ENCODE measurements around the gene KISS1R.

- no peak for TF ChIP-seq CTCF (IDR thresholded peaks at IDR 0.05)
- no peak for TF ChIP-seq POLR2A (IDR thresholded peaks at IDR 0.05)
These were observed 1.5 kb downstream of the KISS1R start for GRCh38 chr19:918481-919198.
